Thyroid gland (tissue), 4 donors: ENCODE results near the gene WDR6. TPM values are rescaled to one million over a fixed set of nuclear protein-coding genes. Genes with fewer than 3 reads are reported as not detected.

Experiments
- DNase-seq, 2 donors: peaks; one replicate each; pipeline ENCODE4 v3.0.0-alpha.2; 2019
- H3K27ac ChIP-seq, 3 donors: fragments of 200-600 bp; sonication (generic); 1 replicate in 2 of 3; 2 replicates in 1 of 3; pipeline ENCODE4 v1.5.1; 2016 to 2019; ENCODE audit warnings: mild to moderate bottlenecking in 1 of 3, moderate library complexity in 1 of 3
- H3K27me3 ChIP-seq: fragments of 200-600 bp; sonication (generic); one replicate; pipeline ENCODE4 v1.5.1; 2019
- H3K36me3 ChIP-seq, 2 donors: fragments of 200-600 bp; sonication (generic); one replicate each; pipeline ENCODE4 v1.5.1; 2016 to 2019
- H3K4me1 ChIP-seq, 2 donors: fragments of 200-600 bp; sonication (generic); one replicate each; pipeline ENCODE4 v1.5.1; 2017 to 2019
- H3K4me3 ChIP-seq, 3 donors: fragments of 200-600 bp; sonication (generic); replicated peaks in 1 of 3; 1 replicate in 2 of 3; 2 replicates in 1 of 3; pipeline ENCODE4 v1.5.1; 2016; ENCODE audit warnings: mild to moderate bottlenecking in 1 of 3
- H3K9me3 ChIP-seq: fragments of 200-600 bp; sonication (generic); one replicate; pipeline ENCODE4 v1.5.1; 2017
- CTCF ChIP-seq, 6 experiments: fragments of 200-600 bp in 3 of 6; fragments of 450-650 bp in 3 of 6; sonication (generic) in 3 of 6; IDR thresholded peaks; one replicate each; pipeline ENCODE4 v1.5.1; 2016 to 2019; ENCODE audit warnings: antibody characterized with exemption in 6 of 6, mild to moderate bottlenecking in 2 of 6, inconsistent platforms in 1 of 6, moderate library complexity in 1 of 6
- POLR2A ChIP-seq, 2 donors: fragments of 450-650 bp; IDR thresholded peaks; one replicate each; pipeline ENCODE4 v1.6.1; 2017; ENCODE audit warnings: antibody characterized with exemption in 2 of 2, mild to moderate bottlenecking in 2 of 2, moderate library complexity in 1 of 2
- WGBS, 2 donors: methylation state at CpG; one replicate each; pipeline ENCODE4 v1.1.5; 2017; 5-methylcytosine and 5-hydroxymethylcytosine counted together
- intact Hi-C: fragments of 100-400 bp; cut with DNase I; formaldehyde crosslinking; loops from one replicate; pipeline ENCODE4 v1.15.1; 2023
- total RNA-seq, 4 donors: library from RNA; depleted of rRNA; stranded (reverse); fragments of >200 nt; gene quantifications; one replicate each; pipeline ENCODE4 v1.2.3, GENCODE V29; 2016

WDR6 gene
- total RNA-seq, 4 donors from 2014 or later: 125 to 169 (median 149) TPM

DNA sequence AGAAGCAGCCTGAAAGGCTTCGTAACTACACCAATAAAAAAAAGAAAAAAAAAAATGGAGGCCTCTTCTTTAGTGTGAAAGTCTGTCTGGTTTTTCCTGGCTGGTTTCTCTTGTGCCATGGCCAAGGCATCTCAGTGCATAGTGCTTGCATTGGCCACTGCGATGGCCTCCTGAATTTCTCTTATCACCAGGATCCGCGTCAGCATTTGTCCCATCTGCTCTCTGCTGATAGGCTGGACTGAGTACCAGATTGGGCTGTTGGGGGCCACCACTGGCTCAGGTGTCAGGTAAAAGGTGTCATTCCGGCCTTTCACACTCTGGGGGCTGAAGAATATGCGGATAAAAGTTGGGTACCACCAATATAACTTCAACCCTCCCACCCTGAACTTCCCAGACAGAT is 23.1 kb downstream of the WDR6 start:
- Histone ChIP-seq H3K27ac (no peak overlapping the region), H3K4me3 (no peak overlapping the region), H3K36me3 (peaks cover 43 to 47% of the 10 kb centered on the region in 2 donors), H3K9me3 (no peaks in the 10 kb centered on the region), H3K27me3 (no peaks in the 10 kb centered on the region), H3K4me1 (peaks cover 9 to 17% of the 10 kb centered on the region in 2 donors)
- TF ChIP-seq CTCF (IDR thresholded peaks at IDR 0.05): no peak
- TF ChIP-seq POLR2A (IDR thresholded peaks at IDR 0.05): no peak
- intact Hi-C loops: no loop called here
- DNase-seq: no peak
- WGBS, 2 donors: 94% methylated on average over 6 of the region's 6 CpGs

GRCh38 chr3:49032646-49033304 is 25.6 kb downstream of the WDR6 start:
- no peaks in the 10 kb centered on the region for H3K9me3 ChIP-seq
- DNase-seq: no peak
- H3K27ac ChIP-seq: no peak overlapping the region
- H3K27me3 ChIP-seq: no peaks in the 10 kb centered on the region
- H3K4me3 ChIP-seq: no peak overlapping the region
- WGBS, 2 donors: 85 to 87% methylated on average over 6 of the region's 6 CpGs
- H3K4me1 ChIP-seq: peaks cover 9 to 17% of the 10 kb centered on the region in 2 donors
- H3K36me3 ChIP-seq: peaks cover 34 to 44% of the 10 kb centered on the region in 2 donors
- intact Hi-C loops: no loop called here
- TF ChIP-seq CTCF (IDR thresholded peaks at IDR 0.05) (no peak), POLR2A (IDR thresholded peaks at IDR 0.05) (no peak)

DNA sequence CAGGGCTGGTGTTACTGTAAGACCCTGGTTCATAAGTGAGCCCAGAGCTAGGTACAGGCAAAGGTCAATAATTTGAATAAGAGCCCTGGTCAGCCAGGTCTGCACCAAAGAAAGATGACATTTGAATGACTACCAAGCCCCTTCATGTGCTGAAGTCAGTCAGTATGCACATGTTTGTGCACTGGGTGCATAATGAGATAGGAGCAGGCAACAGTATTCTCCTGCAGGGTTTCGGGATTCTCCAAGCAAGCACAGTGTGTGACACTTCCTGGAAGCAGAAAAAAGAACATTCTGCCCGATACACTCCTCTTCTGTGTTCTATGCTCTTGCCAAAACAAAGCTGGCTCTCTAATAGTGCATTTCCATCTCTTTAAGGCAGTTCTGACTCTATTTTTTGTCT is 27.5 kb downstream of the WDR6 start:
- H3K4me3 ChIP-seq: no peak overlapping the region
- peaks cover 0 to 3% of the 10 kb centered on the region in 2 donors for H3K4me1 ChIP-seq
- H3K27me3 ChIP-seq: no peaks in the 10 kb centered on the region
- no peaks in the 10 kb centered on the region for H3K9me3 ChIP-seq
- intact Hi-C loops: no loop called here
- no peak for DNase-seq
- WGBS, 2 donors: 83 to 91% methylated on average over 2 of the region's 2 CpGs
- H3K36me3 ChIP-seq: peaks cover 34 to 44% of the 10 kb centered on the region in 2 donors
- TF ChIP-seq POLR2A (IDR thresholded peaks at IDR 0.05) (no peak), CTCF (IDR thresholded peaks at IDR 0.05) (no peak)
- no peak overlapping the region for H3K27ac ChIP-seq

GRCh38 chr3:49035281-49035680 is 28.1 kb downstream of the WDR6 start:
- DNase-seq: no peak
- Histone ChIP-seq H3K27me3 (no peaks in the 10 kb centered on the region), H3K9me3 (no peaks in the 10 kb centered on the region), H3K4me3 (no peak overlapping the region), H3K36me3 (peaks cover 30 to 44% of the 10 kb centered on the region in 2 donors), H3K4me1 (no peaks in the 10 kb centered on the region), H3K27ac (no peak overlapping the region)
- TF ChIP-seq POLR2A (IDR thresholded peaks at IDR 0.05) (no peak), CTCF (IDR thresholded peaks at IDR 0.05) (no peak)
- intact Hi-C loops: no loop called here
- 98% methylated on average over 3 of the region's 3 CpGs for WGBS, 2 donors

DNA sequence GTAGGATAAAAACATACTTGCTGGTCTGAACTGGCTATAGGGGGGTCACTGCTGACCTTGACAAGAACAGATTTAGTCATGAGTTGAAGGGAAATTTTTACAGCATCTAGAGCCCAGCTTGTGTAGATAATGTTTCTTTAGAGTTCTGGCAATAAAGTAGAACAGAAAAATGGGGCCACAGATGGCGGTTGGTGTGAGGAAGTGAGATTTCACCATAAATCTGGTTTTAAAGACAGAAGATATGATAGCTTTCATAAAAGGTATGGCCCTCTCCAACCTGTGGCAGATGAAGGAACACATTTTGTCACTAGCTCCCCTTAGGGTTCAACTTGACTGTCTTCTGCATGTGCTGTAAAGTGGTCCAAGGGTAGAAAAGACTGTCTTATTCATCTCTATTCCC is 46.4 kb downstream of the WDR6 start:
- intact Hi-C loops: no loop called here
- peaks cover 33 to 37% of the 10 kb centered on the region in 2 donors for H3K36me3 ChIP-seq
- no peak overlapping the region for H3K27ac ChIP-seq
- no peaks in the 10 kb centered on the region for H3K27me3 ChIP-seq
- no peak for DNase-seq
- no peaks in the 10 kb centered on the region for H3K9me3 ChIP-seq
- WGBS, 2 donors: 95 to 100% methylated on average over 1 of the region's 1 CpG
- no peak overlapping the region for H3K4me3 ChIP-seq
- TF ChIP-seq POLR2A (IDR thresholded peaks at IDR 0.05) (no peak), CTCF (IDR thresholded peaks at IDR 0.05) (no peak)
- no peaks in the 10 kb centered on the region for H3K4me1 ChIP-seq
